NB4 (cell line): ENCODE measurements around the gene TMEM184B.

Experiments used
- CTCF ChIP-seq: IDR thresholded peaks from one replicate; pipeline ENCODE4 v1.5.1; 2012; ENCODE audit warnings: low read depth, low read length
- MAX ChIP-seq: IDR thresholded peaks from 2 replicates; pipeline ENCODE4 v1.6.1; 2011; ENCODE audit warnings: low read depth, low read length
- MYC ChIP-seq: IDR thresholded peaks from 2 replicates; pipeline ENCODE4 v1.6.1; 2011; ENCODE audit warnings: low read depth, low read length
- POLR2A ChIP-seq: IDR thresholded peaks from 2 replicates; pipeline ENCODE4 v1.6.1; 2011; ENCODE audit warnings: mild to moderate bottlenecking; ENCODE audit not compliant: insufficient read length; ENCODE audit errors: extremely low read depth

- TF ChIP-seq CTCF (no peak), MYC (no peak), POLR2A (no peak), MAX (no peak)
Measured at GRCh38 chr22:38300946-38301345, 28.1 kb upstream of the TMEM184B start.
